H1 (cell line): ENCODE data around the gene EXOC2. TPM values are rescaled to one million over a fixed set of nuclear protein-coding genes. Genes with fewer than 3 reads are reported as not detected.

Source experiments
- CTCF ChIA-PET: fragments of 300-600 bp; sonication (Branson Sonifier 250); formaldehyde crosslinking; loops from one replicate; lab custom pipeline; 2021; ENCODE audit not compliant: partially characterized antibody; lab: Charles Lee
- POLR2A ChIA-PET: fragments of 300-600 bp; sonication (Branson Sonifier 250); formaldehyde crosslinking; loops from one replicate; lab custom pipeline; 2021; ENCODE audit warnings: inconsistent platforms; ENCODE audit not compliant: partially characterized antibody; lab: Charles Lee
- DNase-seq, 2 experiments: peaks; one replicate each; pipeline versions ENCODE4 v3.0.0 to v3.0.0-alpha.2; 2010 to 2022; ENCODE audit warnings: low spot score in 2 of 2, low read depth in 1 of 2, mixed read lengths in 1 of 2
- FAIRE-seq: peaks from 2 replicates; lab custom pipeline; 2011; peaks lifted over from hg19 to GRCh38; lab: Jason Lieb, UNC
- H2AFZ ChIP-seq: 2 replicates; pipeline ENCODE4 v1.8.1; 2012; ENCODE audit warnings: low read length, inconsistent platforms
- H2AK5ac ChIP-seq: 2 replicates; pipeline ENCODE4 v1.6.1; 2013; ENCODE audit warnings: low read depth, low read length
- H2BK120ac ChIP-seq: replicated peaks from 2 replicates; pipeline ENCODE3; 2013; ENCODE audit warnings: low read depth, low read length, inconsistent platforms
- H2BK12ac ChIP-seq: 2 replicates; pipeline ENCODE4 v1.6.1; 2013; ENCODE audit warnings: low read depth, low read length
- H2BK15ac ChIP-seq: 2 replicates; pipeline ENCODE4 v1.6.1; 2013; ENCODE audit warnings: low read length
- H2BK20ac ChIP-seq: 2 replicates; pipeline ENCODE4 v1.6.1; 2013; ENCODE audit warnings: low read length
- H2BK5ac ChIP-seq: 2 replicates; pipeline ENCODE4 v1.6.1; 2013; ENCODE audit warnings: low read depth, low read length
- H3K14ac ChIP-seq: 2 replicates; pipeline ENCODE4 v1.6.1; 2013; ENCODE audit warnings: inconsistent platforms; ENCODE audit not compliant: insufficient read length
- H3K18ac ChIP-seq: 2 replicates; pipeline ENCODE4 v1.6.1; 2013; ENCODE audit warnings: low read length; ENCODE audit errors: extremely low read depth
- H3K23ac ChIP-seq: 2 replicates; pipeline ENCODE4 v1.6.1; 2013; ENCODE audit warnings: inconsistent platforms; ENCODE audit not compliant: insufficient read length
- H3K23me2 ChIP-seq: 2 replicates; pipeline ENCODE4 v1.6.1; 2013; ENCODE audit warnings: low read depth, low read length
- H3K27ac ChIP-seq: 2 replicates; pipeline ENCODE4 v1.6.1; 2011; ENCODE audit warnings: low read depth, low read length, inconsistent platforms
- H3K27me3 ChIP-seq, 4 experiments: replicated peaks in 1 of 4; 1 replicate in 1 of 4; 2 replicates in 3 of 4; pipeline versions ENCODE4 v1.6.1 to v1.8.1; 2011 to 2013; ENCODE audit warnings: low read length in 3 of 4, mild to moderate bottlenecking in 3 of 4, inconsistent platforms in 2 of 4, mixed read lengths in 2 of 4, moderate library complexity in 1 of 4; ENCODE audit not compliant: control insufficient read depth in 3 of 4, insufficient read depth in 3 of 4; ENCODE audit errors: extremely low read depth in 1 of 4
- H3K36me3 ChIP-seq, 4 experiments: 2 replicates each; pipeline versions ENCODE4 v1.6.1 to v1.8.1; 2011 to 2013; ENCODE audit warnings: mild to moderate bottlenecking in 4 of 4, low read length in 3 of 4, moderate library complexity in 2 of 4, control low read depth in 1 of 4, inconsistent platforms in 1 of 4; ENCODE audit not compliant: insufficient read depth in 4 of 4, control insufficient read depth in 2 of 4
- H3K4ac ChIP-seq: replicated peaks from 2 replicates; pipeline ENCODE3; 2013; ENCODE audit warnings: low read length, low read depth, mixed read lengths, inconsistent platforms; ENCODE audit not compliant: insufficient read length
- H3K4me1 ChIP-seq, 4 experiments: replicated peaks in 1 of 4; 1 replicate in 1 of 4; 2 replicates in 3 of 4; pipeline versions ENCODE4 v1.6.1 to v1.8.1; 2011 to 2013; ENCODE audit warnings: low read length in 3 of 4, inconsistent platforms in 2 of 4, mixed read lengths in 1 of 4; ENCODE audit not compliant: insufficient read depth in 4 of 4, control insufficient read depth in 3 of 4
- H3K4me2 ChIP-seq, 2 experiments: 2 replicates each; pipeline versions ENCODE4 v1.6.1 to v1.8.1; 2011 to 2013; ENCODE audit warnings: low read depth in 2 of 2, low read length in 2 of 2, control low read depth in 1 of 2, inconsistent platforms in 1 of 2, mild to moderate bottlenecking in 1 of 2; ENCODE audit not compliant: insufficient read depth in 1 of 2
- H3K4me3 ChIP-seq, 4 experiments: fragments of 200-600, 300-600 bp in 1 of 4; sonication (generic), shearing (Covaris generic), sonication (Bioruptor Twin) in 1 of 4; 2 replicates each; pipeline versions ENCODE4 v1.5.1 to v1.8.1; 2011 to 2016; ENCODE audit warnings: low read length in 4 of 4, low read depth in 3 of 4, control low read depth in 2 of 4, inconsistent platforms in 2 of 4, mild to moderate bottlenecking in 2 of 4, mixed read lengths in 1 of 4, moderate library complexity in 1 of 4; ENCODE audit not compliant: insufficient read depth in 2 of 4; ENCODE audit errors: extremely low read depth in 1 of 4
- H3K56ac ChIP-seq: replicated peaks from 2 replicates; pipeline ENCODE3; 2013; ENCODE audit warnings: low read depth, mild to moderate bottlenecking, mixed read lengths, low read length, inconsistent platforms; ENCODE audit not compliant: insufficient read length
- H3K79me1 ChIP-seq: 2 replicates; pipeline ENCODE4 v1.6.1; 2013; ENCODE audit warnings: low read depth, low read length, control low read depth
- H3K79me2 ChIP-seq, 2 experiments: 2 replicates each; pipeline versions ENCODE4 v1.6.1 to v1.8.1; 2012 to 2013; ENCODE audit warnings: low read length in 2 of 2, mild to moderate bottlenecking in 2 of 2, inconsistent platforms in 1 of 2; ENCODE audit not compliant: insufficient read depth in 2 of 2, control insufficient read depth in 1 of 2
- H3K9ac ChIP-seq, 4 experiments: replicated peaks in 1 of 4; 1 replicate in 1 of 4; 2 replicates in 3 of 4; pipeline versions ENCODE4 v1.6.1 to v1.8.1; 2011 to 2013; ENCODE audit warnings: low read depth in 3 of 4, low read length in 3 of 4, control low read depth in 2 of 4, mild to moderate bottlenecking in 2 of 4, moderate library complexity in 2 of 4, inconsistent platforms in 1 of 4; ENCODE audit errors: extremely low read depth in 1 of 4
- H3K9me3 ChIP-seq, 2 experiments: 2 replicates each; pipeline versions ENCODE4 v1.6.1 to v1.8.1; 2012 to 2013; ENCODE audit warnings: mild to moderate bottlenecking in 2 of 2, moderate library complexity in 2 of 2, control low read depth in 1 of 2, inconsistent platforms in 1 of 2, low read depth in 1 of 2, low read length in 1 of 2, mixed read lengths in 1 of 2; ENCODE audit not compliant: insufficient read depth in 2 of 2
- H4K20me1 ChIP-seq, 2 experiments: replicated peaks in 1 of 2; 2 replicates each; pipeline versions ENCODE3 to v1.8.1; 2011 to 2013; ENCODE audit warnings: inconsistent platforms in 2 of 2, low read length in 2 of 2, mild to moderate bottlenecking in 1 of 2; ENCODE audit not compliant: insufficient read depth in 2 of 2, control insufficient read depth in 1 of 2
- H4K5ac ChIP-seq: 2 replicates; pipeline ENCODE4 v1.6.1; 2013; ENCODE audit warnings: low read length, low read depth, mixed read lengths, inconsistent platforms; ENCODE audit not compliant: insufficient read length
- H4K8ac ChIP-seq: 2 replicates; pipeline ENCODE4 v1.8.0; 2013; ENCODE audit warnings: mild to moderate bottlenecking, moderate library complexity, low read length, inconsistent platforms; ENCODE audit not compliant: insufficient read depth; ENCODE audit errors: extremely low read depth
- H4K91ac ChIP-seq: replicated peaks from 2 replicates; pipeline ENCODE3; 2013; ENCODE audit warnings: low read length, mixed read lengths, inconsistent platforms; ENCODE audit not compliant: insufficient read length
- POLR2AphosphoS5 ChIP-seq: IDR thresholded peaks from 2 replicates; pipeline ENCODE4 v1.6.1; 2011; ENCODE audit warnings: low read depth, low read length
- WGBS, 2 experiments: shearing (Covaris generic) in 1 of 2; methylation state at CpG; one replicate each; pipeline versions ENCODE4 v1.1.6 to v1.1.7; 2013 to 2015; ENCODE audit warnings: low lambda C conversion rate in 2 of 2, mixed read lengths in 2 of 2, inconsistent platforms in 1 of 2, low coverage in 1 of 2, missing lambda C conversion rate in 1 of 2; ENCODE audit not compliant: insufficient replicate concordance in 2 of 2, insufficient coverage in 1 of 2, insufficient read length in 1 of 2; ENCODE audit errors: extremely low coverage in 1 of 2, missing lambda C conversion rate in 1 of 2; 5-methylcytosine and 5-hydroxymethylcytosine counted together
- polyA plus RNA-seq, 7 experiments: library from polyadenylated mRNA; depleted of rRNA in 3 of 7; stranded (reverse) in 5 of 7; unstranded in 2 of 7; fragments of >200 nt in 5 of 7; fragments of 200-250 nt in 2 of 7; gene quantifications; 1 replicate in 5 of 7; 2 replicates in 1 of 7; 4 replicates in 1 of 7; pipeline versions ENCODE4 v1.2.1 to v1.2.3, GENCODE V29; 2011 to 2013; ENCODE audit warnings: missing spikeins in 2 of 7, mixed read lengths in 2 of 7
- total RNA-seq: library from RNA; stranded (reverse); fragmentation: NEBNext Ultra II Directional; extraction: Animal tissue kit (Norgen Biotek cat#: 25700); gene quantifications from 2 replicates; pipeline ENCODE4 v1.2.1, GENCODE V29; 2021

Gene EXOC2
- total and polyA plus RNA-seq, 2 of the 8 experiments (the other 6 are each of a cell fraction or from before 2014, with no cell fraction given): 25.5 to 44.4 TPM

DNA sequence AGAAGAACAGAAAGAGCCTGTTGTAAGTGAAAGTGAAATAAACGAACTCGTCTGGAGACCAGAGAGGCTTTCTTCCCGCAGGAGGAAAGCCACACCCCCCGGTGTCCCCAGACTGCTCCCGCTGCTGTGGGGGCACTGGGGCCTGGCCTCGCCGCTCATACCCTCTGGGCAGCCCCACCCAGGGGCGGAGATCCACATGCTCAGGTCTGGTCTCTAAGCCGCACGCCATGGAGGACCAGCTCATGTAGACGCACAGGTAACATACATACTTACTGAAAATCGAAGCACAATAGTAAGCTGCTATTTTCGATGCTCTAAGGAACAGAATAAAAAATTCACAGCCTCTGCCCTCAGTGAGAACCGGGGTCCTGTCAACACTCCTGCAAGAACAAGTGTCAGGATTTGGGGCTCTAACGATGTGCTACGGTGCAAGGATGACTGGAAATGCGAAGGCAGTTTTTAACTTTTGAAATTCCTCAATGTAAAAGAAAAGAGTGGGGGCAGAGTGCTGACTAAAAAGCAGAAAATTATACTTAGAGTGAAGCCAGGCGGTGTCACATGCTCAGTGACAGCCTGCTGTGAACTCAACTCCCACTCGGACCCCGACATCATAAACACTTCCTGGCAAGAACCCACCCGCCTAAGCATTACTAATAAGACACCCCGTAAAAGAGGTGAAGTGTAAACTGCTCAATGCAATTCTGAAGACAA lies 190.9 kb downstream of the EXOC2 start:
- Histone ChIP-seq H3K36me3 (peaks cover 0 to 3% (median 0%) of the 10 kb centered on the region in 4 experiments; a peak in 3 of 8 replicates), H4K91ac (no peak overlapping the region), H2BK120ac (no peak overlapping the region), H3K27ac (no peak overlapping the region; the same call in 1 of the 2 replicates), H3K4ac (no peak overlapping the region), H4K20me1 (peaks cover 0 to 2% of the 10 kb centered on the region in 2 experiments), H3K4me3 (no peak overlapping the region), H3K14ac (no peak overlapping the region), H3K9ac (no peak overlapping the region), H3K56ac (no peak overlapping the region), H2BK12ac (no peak overlapping the region), H4K5ac (no peak overlapping the region), H2BK5ac (no peak overlapping the region), H3K27me3 (no peaks in the 10 kb centered on the region), H2BK20ac (no peak overlapping the region), H3K4me1 (peaks cover 0 to 3% (median 0%) of the 10 kb centered on the region in 4 experiments; a peak in 1 of 7 replicates), H3K79me2 (no peaks in the 10 kb centered on the region), H2BK15ac (no peak overlapping the region), H2AFZ (no peak overlapping the region), H3K4me2 (no peak overlapping the region), H3K79me1 (no peaks in the 10 kb centered on the region), H4K8ac (no peak overlapping the region), H3K23me2 (no peaks in the 10 kb centered on the region), H3K9me3 (no peaks in the 10 kb centered on the region), H2AK5ac (no peak overlapping the region), H3K23ac (no peak overlapping the region), H3K18ac (no peak overlapping the region)
- TF ChIP-seq POLR2AphosphoS5: no peak
- FAIRE-seq (no peak), DNase-seq (no peak)
- 93% methylated on average over 22 of the region's 22 CpGs; no CpG with 5 or more reads in 1 of the 2 experiments for WGBS, 2 experiments
- ChIA-PET CTCF (no interaction called here), POLR2A (no interaction called here)
